ENCODE measurements around the gene TCF7L1.
"Not testable (repeated sequence)": the region's sequence is repeated elsewhere in the genome, so short reads cannot be mapped to it uniquely, and the experiment has no call there.

TCF7L1 gene

DNA sequence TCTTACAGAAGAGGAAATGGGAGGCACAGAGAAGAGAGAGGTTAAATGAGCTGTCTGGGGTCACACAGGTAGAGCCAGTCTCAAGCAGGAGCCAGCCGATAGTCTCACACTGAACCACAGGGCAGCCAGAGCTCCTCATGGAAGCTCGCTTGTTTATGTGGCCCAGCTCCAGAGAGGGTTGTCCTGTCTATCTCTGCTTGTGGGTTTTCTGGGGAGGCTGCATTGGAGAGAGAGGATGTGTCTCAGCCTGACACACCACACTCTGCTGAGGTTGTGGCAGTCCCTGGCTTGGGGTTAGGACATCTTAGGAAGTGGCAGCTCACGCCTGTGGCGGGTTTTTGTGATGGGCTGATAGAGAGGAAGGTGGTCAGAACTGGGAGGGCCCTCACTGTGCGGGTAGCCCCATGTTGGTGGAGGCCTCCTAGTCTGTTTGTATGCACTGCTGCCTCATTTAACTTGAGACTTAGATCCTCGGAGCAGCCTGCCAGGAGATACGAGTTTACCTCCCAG lies 52.3 kb downstream of the TCF7L1 start:
- no peak for DNase-seq

- DNase-seq = no peak
Measured at GRCh38 chr2:85187069-85187468, 53.9 kb downstream of the TCF7L1 start.

DNA sequence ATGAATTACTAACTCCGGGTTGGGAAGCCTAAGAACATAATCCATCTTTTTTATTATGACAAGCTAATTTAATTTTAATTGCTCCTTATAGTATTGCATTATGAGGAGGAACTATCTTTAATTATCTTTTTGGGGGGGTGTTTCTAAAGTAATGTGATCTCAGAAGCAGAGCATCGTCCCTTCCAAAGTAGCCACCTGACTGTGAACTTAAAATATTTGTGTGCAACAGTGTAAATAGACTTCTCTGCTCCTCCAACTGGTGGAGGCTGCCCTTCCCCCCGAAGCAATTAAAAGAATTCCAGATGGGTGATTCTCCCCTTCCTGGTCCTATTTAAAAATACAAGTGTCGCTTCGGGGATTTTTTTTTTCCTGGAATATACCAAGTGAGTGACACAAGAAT lies 55.7 kb downstream of the TCF7L1 start:
- DNase-seq = no peak

- no peak for DNase-seq
Measured at GRCh38 chr2:85189606-85190270, 56.5 kb downstream of the TCF7L1 start.

DNA sequence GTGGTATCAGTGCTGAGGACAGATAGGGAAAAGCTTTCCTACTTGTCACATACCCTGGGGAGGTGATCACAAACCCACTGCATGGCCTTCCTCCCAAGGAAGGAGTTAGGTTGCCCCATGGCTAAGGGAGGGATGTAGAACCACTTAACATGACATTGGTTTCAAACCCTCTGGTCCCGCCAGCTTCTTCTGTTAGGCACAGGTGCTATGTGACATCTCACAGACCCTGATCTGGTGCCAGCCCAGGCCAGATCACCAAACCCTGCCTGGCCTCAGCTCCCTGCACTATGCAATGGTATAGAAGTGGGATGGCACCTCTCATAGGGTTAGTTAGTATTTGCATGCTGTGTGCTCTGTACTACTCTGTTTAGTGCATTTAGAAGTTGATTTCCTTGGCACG lies 58.0 kb downstream of the TCF7L1 start:
- no peak for DNase-seq

- DNase-seq = no peak
Measured at GRCh38 chr2:85194780-85195480, 61.7 kb downstream of the TCF7L1 start.

DNA sequence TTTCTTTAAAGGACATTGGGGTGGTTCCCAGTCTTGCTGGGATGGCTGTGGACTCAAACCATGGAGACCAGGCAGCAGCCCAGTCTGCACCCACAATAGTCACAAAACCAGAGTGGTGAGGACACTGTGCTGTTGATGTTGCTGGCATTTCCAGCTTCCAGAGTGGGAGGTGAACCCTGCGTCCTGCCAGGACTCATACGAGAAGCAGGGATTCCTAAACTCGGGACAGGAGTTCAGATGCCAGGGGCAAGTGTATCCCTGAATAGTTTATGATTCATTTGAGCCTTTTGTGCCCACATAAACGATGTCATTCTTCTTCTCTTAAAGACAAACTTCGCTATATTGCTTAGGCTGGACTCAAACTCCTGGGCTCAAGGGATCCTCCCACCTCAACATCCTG lies 62.8 kb downstream of the TCF7L1 start:
- DNase-seq = no peak

GRCh38 chr2:85199698-85200097 lies 66.5 kb downstream of the TCF7L1 start:
- no peak for DNase-seq

DNA sequence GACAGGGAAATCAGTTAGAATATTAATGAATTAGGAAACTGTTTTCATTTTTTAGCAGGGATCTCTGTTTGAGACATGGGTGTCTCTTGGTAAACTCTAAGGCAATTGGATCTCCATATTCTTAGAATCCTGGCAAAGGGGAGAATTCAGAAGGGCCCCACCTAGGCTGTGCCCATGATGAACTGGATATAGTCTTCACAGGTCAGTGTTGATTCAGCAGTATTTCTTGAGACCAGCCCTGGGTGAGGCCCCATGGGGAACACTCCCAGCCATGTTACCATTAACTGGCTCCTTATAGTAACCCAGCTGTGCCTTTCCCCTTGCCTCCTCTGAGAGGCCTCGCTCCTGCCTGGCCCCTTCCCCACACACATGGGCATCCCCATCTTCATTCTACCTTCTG lies 76.7 kb downstream of the TCF7L1 start:
- no peak for DNase-seq

DNA sequence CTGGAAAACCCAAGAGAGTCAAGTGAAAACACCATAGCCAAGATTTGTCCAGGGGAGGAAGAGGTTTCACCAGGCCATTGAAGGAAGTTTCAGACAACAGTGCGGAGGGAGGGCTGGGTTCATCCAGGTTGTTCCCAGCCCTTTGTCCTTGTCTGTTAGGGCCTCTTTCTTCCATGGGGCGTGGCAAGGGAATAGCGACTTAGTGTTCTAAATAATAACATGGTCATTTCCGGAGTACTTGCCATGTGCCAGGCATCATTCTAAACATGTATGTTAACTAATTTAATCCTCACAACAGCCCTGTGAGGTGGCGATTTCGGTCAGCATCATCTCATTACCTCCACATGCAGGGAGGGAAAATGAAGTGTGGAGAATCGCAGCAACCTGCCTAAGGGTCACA lies 77.3 kb downstream of the TCF7L1 start:
- no peak for DNase-seq

DNA sequence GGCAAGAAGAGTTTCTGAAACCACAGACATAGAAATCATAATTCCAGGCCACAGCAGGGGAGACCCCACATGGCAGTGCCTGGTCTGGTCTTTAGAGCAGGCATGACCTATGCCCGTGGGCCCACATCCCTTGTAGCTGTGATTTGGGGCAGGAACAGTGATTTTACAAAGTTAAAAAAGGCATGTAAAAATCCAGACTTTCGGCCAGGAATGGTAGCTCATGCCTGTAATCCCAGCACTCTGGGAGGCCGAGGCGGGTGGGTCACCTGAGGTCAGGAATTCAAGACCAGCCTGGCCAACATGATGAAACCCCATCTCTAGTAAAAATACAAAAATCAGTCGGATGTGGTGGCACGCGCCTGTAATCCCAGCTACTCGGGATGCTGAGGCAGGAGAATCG lies 78.4 kb downstream of the TCF7L1 start:
- not testable (repeated sequence) for DNase-seq

DNA sequence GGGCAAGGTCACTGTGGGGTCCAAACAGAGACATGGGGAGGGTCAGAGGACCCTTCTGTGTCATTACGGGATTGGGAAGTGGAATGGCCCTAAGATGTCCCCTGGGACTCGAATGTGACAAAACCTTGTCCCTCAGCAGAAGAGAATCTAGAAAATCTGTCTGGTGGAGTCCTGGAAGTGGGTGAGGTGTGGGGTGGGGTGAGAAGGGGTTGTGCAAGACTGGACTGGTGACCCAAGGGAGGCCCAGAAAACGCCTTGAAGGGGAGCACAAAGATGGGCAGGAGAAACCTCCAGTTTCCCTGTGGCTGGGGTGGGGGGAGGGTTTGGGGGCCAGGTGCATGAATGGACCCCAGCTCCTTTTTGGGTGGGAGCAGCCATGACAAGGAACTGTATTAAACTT lies 79.6 kb downstream of the TCF7L1 start:
- DNase-seq = no peak

- no peak for DNase-seq
Measured at GRCh38 chr2:85213404-85213803, 80.2 kb downstream of the TCF7L1 start.

- DNase-seq = no peak
Measured at GRCh38 chr2:85213901-85214512, 80.8 kb downstream of the TCF7L1 start.

DNA sequence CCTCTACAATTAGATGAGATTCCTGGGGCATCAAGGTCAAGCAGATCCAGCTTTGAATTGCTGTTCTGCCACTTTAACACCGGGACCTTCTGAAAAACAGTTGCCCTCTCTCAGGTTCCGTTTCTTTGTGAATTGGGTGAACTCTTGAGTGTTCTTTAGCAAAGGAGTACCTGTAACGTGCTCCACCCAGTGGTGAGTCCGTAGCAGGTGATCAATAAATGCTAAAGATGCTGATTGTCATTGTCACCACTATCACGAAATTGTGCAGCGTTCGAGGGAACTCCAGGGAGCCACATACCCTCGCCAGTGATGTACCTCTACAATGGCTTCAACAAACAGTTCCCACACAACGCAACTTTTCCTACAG lies 81.9 kb downstream of the TCF7L1 start:
- DNase-seq = no peak

DNA sequence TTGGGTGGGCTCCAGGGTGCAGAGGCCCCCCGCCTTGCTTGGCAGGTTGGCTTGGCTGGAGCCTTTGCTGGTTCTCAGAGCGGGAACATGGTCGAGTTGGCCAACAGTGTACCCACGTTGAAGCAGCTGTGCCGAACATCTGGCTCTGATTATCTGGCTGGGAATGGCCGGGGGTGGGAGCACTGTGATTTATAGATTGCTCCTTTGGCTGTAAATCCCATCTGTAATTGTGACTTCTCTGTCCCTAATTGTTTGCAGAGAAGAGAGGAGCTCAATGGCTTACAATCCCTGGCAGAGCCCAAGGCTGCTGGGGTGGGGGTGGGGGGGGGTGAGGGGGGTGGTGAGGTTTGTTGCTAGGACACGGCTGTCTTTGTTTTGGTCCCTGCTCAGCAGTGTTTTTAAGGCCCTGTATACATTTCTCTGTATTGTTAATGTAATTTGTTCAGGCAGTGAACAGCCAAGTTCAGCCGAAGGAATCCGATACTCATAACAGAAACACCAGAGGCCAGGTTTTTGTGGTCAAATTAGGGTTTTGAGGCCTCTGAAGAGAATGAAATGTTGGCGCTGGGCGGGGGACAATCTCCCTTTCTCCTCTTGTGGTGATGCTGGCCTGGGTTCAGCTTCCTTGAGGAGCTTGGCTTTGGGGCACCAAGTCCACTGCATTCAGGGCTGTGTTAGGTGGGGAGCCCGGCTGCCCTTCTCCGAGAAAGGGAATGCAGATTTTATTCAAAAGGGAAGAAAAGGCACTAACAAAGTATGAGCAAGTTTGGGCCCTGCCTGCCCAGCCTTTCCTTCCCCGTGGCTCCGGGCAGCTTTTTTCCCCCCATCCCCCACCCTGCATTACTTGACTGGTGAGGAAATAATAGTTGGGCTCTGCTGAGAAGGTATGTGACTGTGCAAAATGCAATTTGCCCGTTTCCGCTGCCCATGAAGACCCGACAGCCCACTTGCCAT lies 82.5 kb downstream of the TCF7L1 start:
- DNase-seq = no peak

DNA sequence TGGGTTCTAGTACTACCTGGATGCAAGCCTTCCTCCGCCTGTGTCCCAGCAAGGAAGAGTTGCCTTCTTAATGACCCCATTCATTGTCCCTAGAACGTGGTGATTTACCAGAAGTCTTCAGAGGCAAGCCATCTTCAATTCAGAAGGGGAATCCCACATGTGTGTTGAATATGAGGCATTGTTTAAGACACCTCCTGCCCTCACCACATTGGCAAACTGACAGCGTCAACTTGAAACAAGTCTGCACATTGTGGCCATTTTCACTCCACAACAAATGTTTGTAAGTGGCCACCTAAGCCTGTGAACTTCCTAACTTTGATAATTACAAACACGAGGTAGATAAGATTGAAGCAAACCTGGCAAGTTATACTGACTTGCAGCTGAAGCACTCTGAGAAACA lies 83.7 kb downstream of the TCF7L1 start:
- no peak for DNase-seq

DNA sequence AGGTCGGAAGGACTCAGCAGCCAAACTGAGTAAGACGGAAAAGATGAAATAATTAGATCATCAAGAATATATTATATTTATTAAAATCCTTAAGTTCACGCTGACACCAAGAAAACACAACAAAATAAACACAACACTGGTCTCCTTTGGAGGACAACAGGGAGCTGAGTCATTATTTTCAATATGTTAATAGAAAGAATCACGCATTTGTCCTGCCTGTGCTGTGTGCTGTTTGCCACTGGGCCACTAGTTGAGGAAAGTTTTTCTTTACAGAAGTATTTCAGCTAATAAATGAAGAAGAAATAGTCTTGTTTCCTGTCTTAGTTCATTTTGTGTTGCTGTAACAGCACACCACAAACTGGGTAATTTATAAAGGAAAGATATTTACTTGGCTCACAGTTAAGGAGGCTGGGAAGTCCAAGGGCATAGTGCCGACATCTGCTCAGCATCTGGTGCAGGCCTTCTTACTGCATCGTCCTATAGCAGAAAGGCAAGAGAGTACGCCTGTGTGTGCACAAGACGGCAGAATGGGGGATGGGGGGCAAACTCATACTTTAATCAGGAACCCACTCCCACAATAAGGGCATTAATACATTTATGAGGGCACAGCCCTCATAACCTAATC lies 88.0 kb downstream of the TCF7L1 start:
- DNase-seq = no peak

GRCh38 chr2:85222792-85223191 lies 89.6 kb downstream of the TCF7L1 start:
- DNase-seq = no peak

GRCh38 chr2:85226783-85227182 lies 93.6 kb downstream of the TCF7L1 start:
- DNase-seq = no peak

DNA sequence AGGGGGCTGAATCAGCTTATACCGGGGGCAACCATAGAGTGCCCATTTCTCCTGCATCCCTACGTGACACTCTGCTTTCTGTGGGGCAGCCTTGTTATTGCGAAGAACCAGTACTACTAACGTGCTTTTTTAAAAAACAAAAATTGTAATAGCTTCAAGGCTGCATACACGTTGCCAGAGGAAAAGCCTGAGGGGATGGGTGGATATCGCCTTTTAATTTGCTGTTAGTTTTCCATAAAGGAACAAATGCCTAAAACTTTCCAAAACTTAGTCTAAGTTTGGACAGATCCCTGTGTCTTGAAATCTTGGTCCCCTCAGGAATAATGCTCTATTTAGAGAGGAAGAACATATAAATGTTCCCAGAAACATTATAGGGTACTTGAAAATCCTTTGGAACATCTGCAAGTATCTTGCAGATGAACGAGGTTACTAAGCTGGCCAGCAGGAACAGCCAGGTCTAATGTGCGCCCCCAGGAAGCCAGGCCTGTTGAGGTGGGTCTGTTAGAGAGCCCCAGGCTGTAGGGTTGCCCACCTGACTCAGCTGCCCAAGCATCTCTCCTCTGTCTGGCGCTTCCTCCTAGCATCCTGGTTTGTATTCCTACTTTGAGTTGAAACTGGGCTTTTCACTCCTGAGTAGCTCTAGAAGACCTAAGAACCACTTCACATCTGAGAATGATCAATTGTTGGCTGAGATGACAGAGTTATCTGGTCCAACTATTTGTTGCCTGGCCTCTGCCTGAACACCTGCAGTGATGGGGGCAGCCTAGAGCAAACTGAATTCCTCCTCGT lies 97.7 kb downstream of the TCF7L1 start:
- DNase-seq = no peak

- no peak for DNase-seq
Measured at GRCh38 chr2:85231468-85231805, 98.2 kb downstream of the TCF7L1 start.

Data from activated effector memory CD4-positive, alpha-beta T cell treated with Interleukin-2 at 50 U/mL for 16 hours (primary cell).